K562 (cell line): ENCODE results near the gene KDM4C. TPM values are rescaled to one million over a fixed set of nuclear protein-coding genes. Genes with fewer than 3 reads are reported as not detected.

ENCODE experiments used
- ATAC-seq: fragments of 200-7000 bp; cut with Tn5 transposase; 3 replicates; pipeline ENCODE4 v1.9.1; 2020; ENCODE audit warnings: moderate library complexity
- BruUV-seq: library from RNA; stranded (reverse); fragments of 400-500 nt; replicated peaks from 2 replicates; lab custom pipeline; 2021; lab: Mats Ljungman, UMichigan
- CTCF ChIA-PET: fragments of 300-600 bp; formaldehyde crosslinking; extraction: SDS; loops from one replicate; lab custom pipeline; 2021; ENCODE audit warnings: low intra/inter-chr PET ratio; lab: Yijun Ruan, JAX
- POLR2A ChIA-PET: fragments of 300-600, 350-650 bp; sonication (Branson Sonifier 250); formaldehyde crosslinking; extraction: SDS; loops from one replicate; lab custom pipeline; 2021; ENCODE audit warnings: antibody characterized with exemption, inconsistent platforms; lab: Yijun Ruan, JAX
- DNase-seq, 4 experiments: peaks; one replicate each; pipeline versions ENCODE4 v3.0.0 to v3.0.0-alpha.2; 2011 to 2018; ENCODE audit warnings: low spot score in 3 of 4, mixed read lengths in 3 of 4; ENCODE audit errors: extremely low read depth in 1 of 4
- FAIRE-seq: peaks from 2 replicates; lab custom pipeline; 2011; peaks lifted over from hg19 to GRCh38; lab: Jason Lieb, UNC
- H2AFZ ChIP-seq: 2 replicates; pipeline ENCODE4 v1.6.0; 2011; ENCODE audit warnings: low read depth, low read length, control low read depth, inconsistent platforms
- H3K27ac ChIP-seq: fragments of 200-600 bp; 3 replicates; pipeline ENCODE4 v1.8.0; 2011; ENCODE audit warnings: low read depth, mild to moderate bottlenecking, control low read depth, inconsistent platforms, low read length, moderate library complexity, mixed read lengths; ENCODE audit errors: extremely low read depth
- H3K27me3 ChIP-seq, 2 experiments: fragments of 300-600 bp in 1 of 2; 2 replicates in 1 of 2; 3 replicates in 1 of 2; pipeline versions ENCODE4 v1.6.0 to v1.8.0; 2011; ENCODE audit warnings: inconsistent platforms in 2 of 2, low read length in 2 of 2, mild to moderate bottlenecking in 1 of 2, mixed read lengths in 1 of 2, moderate library complexity in 1 of 2; ENCODE audit not compliant: control insufficient read depth in 2 of 2, insufficient read depth in 2 of 2
- H3K36me3 ChIP-seq: fragments of 300-600 bp; 3 replicates; pipeline ENCODE4 v1.8.0; 2011; ENCODE audit warnings: mild to moderate bottlenecking, low read length, inconsistent platforms; ENCODE audit not compliant: control insufficient read depth, insufficient read depth
- H3K4me1 ChIP-seq, 2 experiments: fragments of 200-600 bp in 1 of 2; replicated peaks in 1 of 2; 2 replicates in 1 of 2; 3 replicates in 1 of 2; pipeline versions ENCODE4 v1.5.1 to v1.8.0; 2011; ENCODE audit warnings: inconsistent platforms in 2 of 2, low read length in 2 of 2, mild to moderate bottlenecking in 1 of 2, mixed read lengths in 1 of 2, moderate library complexity in 1 of 2; ENCODE audit not compliant: control insufficient read depth in 2 of 2, insufficient read depth in 2 of 2
- H3K4me2 ChIP-seq: 2 replicates; pipeline ENCODE4 v1.6.1; 2011; ENCODE audit warnings: low read length, control low read depth, inconsistent platforms, mixed read lengths; ENCODE audit not compliant: insufficient read depth
- H3K4me3 ChIP-seq: fragments of 200-600 bp; sonication (generic), shearing (Covaris generic); 2 replicates; pipeline ENCODE4 v1.5.1; 2016; ENCODE audit warnings: control low read depth, inconsistent platforms
- H3K79me2 ChIP-seq: fragments of 200-600 bp; 3 replicates; pipeline ENCODE4 v1.8.0; 2011; ENCODE audit warnings: low read length, inconsistent platforms; ENCODE audit not compliant: control insufficient read depth, insufficient read depth
- H3K9ac ChIP-seq, 2 experiments: 2 replicates each; pipeline versions ENCODE4 v1.6.0 to v1.6.1; 2011; ENCODE audit warnings: low read depth in 2 of 2, low read length in 2 of 2, control low read depth in 1 of 2, inconsistent platforms in 1 of 2, mild to moderate bottlenecking in 1 of 2, mixed read lengths in 1 of 2; ENCODE audit not compliant: insufficient read depth in 1 of 2
- H3K9me1 ChIP-seq: one replicate; pipeline ENCODE4 v1.6.0; 2011; ENCODE audit warnings: inconsistent platforms, mild to moderate bottlenecking, low read length, moderate library complexity; ENCODE audit not compliant: control insufficient read depth, insufficient read depth
- H3K9me3 ChIP-seq: replicated peaks from 2 replicates; pipeline ENCODE4 v1.5.1; 2011; ENCODE audit warnings: low read depth, low read length, inconsistent platforms; ENCODE audit not compliant: control insufficient read depth, insufficient read depth
- H4K20me1 ChIP-seq: replicated peaks from 2 replicates; pipeline ENCODE4 v1.6.1; 2011; ENCODE audit warnings: low read length, inconsistent platforms, mixed read lengths; ENCODE audit not compliant: control insufficient read depth, insufficient read depth
- CHCHD3 ChIP-seq: fragments of 250-450 bp; sonication (Bioruptor Pico); IDR thresholded peaks from 2 replicates; pipeline ENCODE4 v2.1.2; 2022; ENCODE audit warnings: mild to moderate bottlenecking
- COPS2 ChIP-seq: fragments of 450-650 bp; conservative IDR thresholded peaks from 2 replicates; pipeline ENCODE4 v1.6.1; 2016; ENCODE audit warnings: mild to moderate bottlenecking, moderate library complexity
- DPF2 ChIP-seq: fragments of 450-650 bp; IDR thresholded peaks from 2 replicates; pipeline ENCODE4 v1.6.1; 2016
- FUS ChIP-seq: fragments of 200-400 bp; formaldehyde crosslinking; optimal IDR thresholded peaks from 2 replicates; pipeline ENCODE3; 2017; ENCODE audit warnings: low read depth, low read length
- HMG20A ChIP-seq: fragments of 450-650 bp; formaldehyde crosslinking; conservative IDR thresholded peaks from 2 replicates; pipeline ENCODE4 v1.4.0; 2020; ENCODE audit warnings: mild to moderate bottlenecking, mixed read lengths
- IRF2 ChIP-seq: sonication (generic); formaldehyde crosslinking; IDR thresholded peaks from 2 replicates; pipeline ENCODE4 v1.8.1; 2022; ENCODE audit warnings: mild to moderate bottlenecking, missing genetic modification reagents
- KLF16 ChIP-seq: IDR thresholded peaks from 2 replicates; pipeline ENCODE4 v1.6.1; 2016; ENCODE audit warnings: antibody characterized with exemption
- TEAD1 ChIP-seq, 2 experiments: fragments of 450-650 bp in 1 of 2; sonication (generic) in 1 of 2; formaldehyde crosslinking; IDR thresholded peaks; 2 replicates each; pipeline versions ENCODE4 v1.4.0 to v1.8.0; 2020 to 2022; ENCODE audit warnings: mild to moderate bottlenecking in 2 of 2, missing genetic modification reagents in 1 of 2
- YY1 ChIP-seq, 3 experiments: IDR thresholded peaks; 2 replicates each; pipeline ENCODE4 v1.6.1; 2011; ENCODE audit warnings: low read length in 2 of 3, mild to moderate bottlenecking in 2 of 3, moderate library complexity in 2 of 3, borderline replicate concordance in 1 of 3, control low read depth in 1 of 3, low read depth in 1 of 3; ENCODE audit not compliant: insufficient read depth in 3 of 3, insufficient replicate concordance in 2 of 3, control insufficient read depth in 1 of 3, insufficient read length in 1 of 3; ENCODE audit errors: extremely low read depth in 1 of 3
- ZNF778 ChIP-seq: fragments of 450-650 bp; formaldehyde crosslinking; IDR thresholded peaks from 2 replicates; pipeline ENCODE4 v1.4.0; 2020; ENCODE audit warnings: mild to moderate bottlenecking, moderate library complexity
- WGBS: fragments of 100-300 bp; shearing (Covaris generic); methylation state at CpG from one replicate; pipeline ENCODE4 v1.1.6; 2016; ENCODE audit warnings: low coverage, mixed read lengths; ENCODE audit not compliant: insufficient coverage; ENCODE audit errors: missing lambda C conversion rate; 5-methylcytosine and 5-hydroxymethylcytosine counted together
- in situ Hi-C: fragments of 300-500 bp; cut with MboI; formaldehyde crosslinking; loops from 4 replicates; pipeline ENCODE4 v1.15.0; 2018; ENCODE audit warnings: inconsistent platforms, mixed read lengths
- intact Hi-C: fragments of 100-400 bp; cut with micrococcal nuclease; formaldehyde crosslinking; loops from 2 replicates; pipeline ENCODE4 v1.14.2; 2022
- polyA plus RNA-seq, 8 experiments: library from polyadenylated mRNA; depleted of rRNA in 4 of 8; stranded (reverse) in 5 of 8; unstranded in 3 of 8; fragments of >200 nt; fragmentation: Nextera tagmentation in 2 of 8; fragmentation: Illumina TruSeq in 1 of 8; extraction: Ambion mirVana in 2 of 8; extraction: Trizol in 1 of 8; gene quantifications; 2 replicates each; pipeline versions ENCODE4 v1.2.1 to v1.2.3, GENCODE V29; 2011 to 2014; ENCODE audit warnings: inconsistent platforms in 1 of 8, missing spikeins in 1 of 8
- total RNA-seq, 7 experiments: library from RNA; depleted of rRNA in 6 of 7; stranded (reverse); fragments of >200 nt in 6 of 7; fragmentation: Illumina TruSeq in 2 of 7; extraction: Trizol in 2 of 7; gene quantifications; 2 replicates each; pipeline versions ENCODE4 v1.2.1 to v1.2.3, GENCODE V29; 2011 to 2021; ENCODE audit warnings: low replicate concordance in 1 of 7
- TF ChIP-seq, protein P1 (sequence below): sonication (generic); formaldehyde crosslinking; IDR thresholded peaks from 2 replicates; pipeline ENCODE4 v1.8.0; 2022; ENCODE audit warnings: mild to moderate bottlenecking, missing genetic modification reagents
- TF ChIP-seq, protein P2 (sequence below): IDR thresholded peaks from 2 replicates; pipeline ENCODE4 v1.6.1; 2016; ENCODE audit warnings: missing genetic modification characterization, missing compliant biosample characterization

KDM4C gene
- total and polyA plus RNA-seq, 9 of the 15 experiments (the other 6 are each of a cell fraction or from before 2014, with no cell fraction given), result 5.4 to 17.0 (median 12.6) TPM

DNA sequence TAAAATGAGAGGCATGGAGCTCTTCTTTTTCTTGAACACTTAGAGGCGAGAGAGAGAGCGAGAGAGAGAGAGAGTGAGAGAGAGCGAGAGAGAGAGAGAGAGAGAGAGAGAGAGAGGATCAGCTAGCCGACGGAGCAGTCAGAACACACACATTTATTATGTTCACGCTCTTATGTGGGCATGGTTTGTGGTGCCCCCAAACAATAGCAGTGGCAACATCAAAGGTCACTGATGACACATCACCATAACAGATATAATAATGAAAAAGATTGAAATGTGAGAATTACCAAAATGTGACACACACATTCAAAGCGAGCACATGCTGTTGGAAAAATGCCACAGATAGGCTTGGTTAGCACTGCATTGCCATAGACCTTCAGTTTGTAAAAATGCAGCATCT is 116.1 kb downstream of the KDM4C start:
- ChIA-PET CTCF (no interaction called here), POLR2A (no interaction called here)
- BruUV-seq, result no TSS peak
- Histone ChIP-seq H2AFZ (no peak overlapping the region), H3K4me1 (no peaks in the 10 kb centered on the region; a peak in 1 of 5 replicates), H3K4me2 (no peak overlapping the region), H3K27ac (no peak overlapping the region), H4K20me1 (no peaks in the 10 kb centered on the region), H3K27me3 (no peaks in the 10 kb centered on the region), H3K4me3 (no peak overlapping the region), H3K9me3 (no peaks in the 10 kb centered on the region), H3K9me1 (no peaks in the 10 kb centered on the region), H3K36me3 (no peaks in the 10 kb centered on the region), H3K9ac (no peak overlapping the region), H3K79me2 (no peaks in the 10 kb centered on the region; the same call in 2 of the 3 replicates)
- ATAC-seq (no peak), DNase-seq (no peak), FAIRE-seq (no peak)
- WGBS, result 79% methylated on average over 4 of the region's 7 CpGs
- no peak for TF ChIP-seq TEAD1 (CRISPR knock-in tag; IDR thresholded peaks at IDR 0.05)
- TF ChIP-seq DPF2, result no peak
- TF ChIP-seq HMG20A (CRISPR knock-in tag), result no peak
- TF ChIP-seq KLF16, result no peak
- no peak for TF ChIP-seq YY1 (IDR thresholded peaks at IDR 0.05; ENCODE audit: borderline replicate concordance in 1 of 3, control insufficient read depth in 1 of 3, extremely low read depth in 1 of 3, insufficient read depth in 3 of 3, insufficient read length in 1 of 3, insufficient replicate concordance in 2 of 3, low read depth in 1 of 3, low read length in 2 of 3)
- no peak for TF ChIP-seq COPS2
- TF ChIP-seq, protein P1, sequence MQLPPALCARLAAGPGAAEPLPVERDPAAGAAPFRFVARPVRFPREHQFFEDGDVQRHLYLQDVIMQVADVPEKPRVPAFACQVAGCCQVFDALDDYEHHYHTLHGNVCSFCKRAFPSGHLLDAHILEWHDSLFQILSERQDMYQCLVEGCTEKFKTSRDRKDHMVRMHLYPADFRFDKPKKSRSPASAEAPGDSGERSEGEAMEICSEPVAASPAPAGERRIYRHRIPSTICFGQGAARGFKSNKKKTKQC (CRISPR knock-in tag), result no peak
- TF ChIP-seq FUS, result no peak
- no peak for TF ChIP-seq IRF2
- TF ChIP-seq CHCHD3 (CRISPR knock-in tag), result no peak
- TF ChIP-seq, protein P2, sequence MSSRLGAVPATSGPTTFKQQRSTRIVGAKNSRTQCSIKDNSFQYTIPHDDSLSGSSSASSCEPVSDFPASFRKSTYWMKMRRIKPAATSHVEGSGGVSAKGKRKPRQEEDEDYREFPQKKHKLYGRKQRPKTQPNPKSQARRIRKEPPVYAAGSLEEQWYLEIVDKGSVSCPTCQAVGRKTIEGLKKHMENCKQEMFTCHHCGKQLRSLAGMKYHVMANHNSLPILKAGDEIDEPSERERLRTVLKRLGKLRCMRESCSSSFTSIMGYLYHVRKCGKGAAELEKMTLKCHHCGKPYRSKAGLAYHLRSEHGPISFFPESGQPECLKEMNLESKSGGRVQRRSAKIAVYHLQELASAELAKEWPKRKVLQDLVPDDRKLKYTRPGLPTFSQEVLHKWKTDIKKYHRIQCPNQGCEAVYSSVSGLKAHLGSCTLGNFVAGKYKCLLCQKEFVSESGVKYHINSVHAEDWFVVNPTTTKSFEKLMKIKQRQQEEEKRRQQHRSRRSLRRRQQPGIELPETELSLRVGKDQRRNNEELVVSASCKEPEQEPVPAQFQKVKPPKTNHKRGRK (tag), result no peak
- TF ChIP-seq ZNF778 (CRISPR knock-in tag), result no peak
- in situ Hi-C loops (no loop called here), intact Hi-C loops (no loop called here)
